ENCODE data around the gene SERPINA6. TPM values are rescaled to one million over a fixed set of nuclear protein-coding genes. Genes with fewer than 3 reads are reported as not detected.

SERPINA6 gene
- total RNA-seq, 4 donors from 2014 or later, result 1.5 TPM; not detected in 3

GRCh38 chr14:94328196-94328595 is 5.1 kb upstream of the SERPINA6 start:
- ATAC-seq (ENCODE audit: low FRiP score) (no peak), DNase-seq (ENCODE audit: low spot score) (no peak)
- no peak for TF ChIP-seq CTCF (IDR thresholded peaks at IDR 0.05)

GRCh38 chr14:94321421-94322271 is 1.5 kb downstream of the SERPINA6 start:
- ATAC-seq (ENCODE audit: low FRiP score) (no peak), DNase-seq (ENCODE audit: low spot score) (no peak)
- no peak for TF ChIP-seq CTCF (IDR thresholded peaks at IDR 0.05)

GRCh38 chr14:94320243-94320642 is 2.9 kb downstream of the SERPINA6 start:
- ATAC-seq (ENCODE audit: low FRiP score), result no peak
- no peak for TF ChIP-seq CTCF (IDR thresholded peaks at IDR 0.05)
- DNase-seq (ENCODE audit: low spot score), result no peak

GRCh38 chr14:94317259-94317658 is 5.9 kb downstream of the SERPINA6 start:
- ATAC-seq (ENCODE audit: low FRiP score) (no peak), DNase-seq (ENCODE audit: low spot score) (no peak)
- no peak for TF ChIP-seq CTCF (IDR thresholded peaks at IDR 0.05)

GRCh38 chr14:94316692-94317091 is 6.4 kb downstream of the SERPINA6 start:
- no peak for ATAC-seq (ENCODE audit: low FRiP score)
- TF ChIP-seq CTCF (IDR thresholded peaks at IDR 0.05), result no peak
- DNase-seq (ENCODE audit: low spot score), result no peak

- no peak for TF ChIP-seq CTCF (IDR thresholded peaks at IDR 0.05)
- ATAC-seq (ENCODE audit: low FRiP score), result no peak
- DNase-seq (ENCODE audit: low spot score), result no peak
These were observed 8.2 kb downstream of the SERPINA6 start for GRCh38 chr14:94314890-94315289.
